GM23248 (cell line): ENCODE results near the gene DOP1B.

ENCODE experiments used
- EZH2 ChIP-seq: fragments of 200-600 bp; sonication (generic); IDR thresholded peaks from 2 replicates; pipeline ENCODE4 v1.6.1; 2018; ENCODE audit warnings: antibody characterized with exemption, mild to moderate bottlenecking; ENCODE audit not compliant: insufficient read depth, poor library complexity, severe bottlenecking
- EZH2phosphoT487 ChIP-seq: fragments of 200-600 bp; sonication (generic); IDR thresholded peaks from 2 replicates; pipeline ENCODE4 v1.6.1; 2018; ENCODE audit warnings: antibody characterized with exemption, moderate library complexity, mild to moderate bottlenecking, low read depth; ENCODE audit not compliant: insufficient read depth

- no peak for TF ChIP-seq EZH2
- no peak for TF ChIP-seq EZH2phosphoT487
These were observed 26.6 kb downstream of the DOP1B start for GRCh38 chr21:36183144-36183795.
